Ovary (tissue), 3 donors: ENCODE data around the gene TRIP12.

Experiments
- EP300 ChIP-seq: sonication (generic); formaldehyde crosslinking; IDR thresholded peaks from one replicate; pipeline ENCODE4 v1.6.1; 2017; ENCODE audit warnings: antibody characterized with exemption
- POLR2A ChIP-seq: fragments of 450-650 bp; IDR thresholded peaks from one replicate; pipeline ENCODE4 v1.6.1; 2017; ENCODE audit warnings: antibody characterized with exemption, mild to moderate bottlenecking, moderate library complexity
- TF ChIP-seq, protein P1 (sequence below), 3 donors: fragments of 450-650 bp in 2 of 3; fragments of 200-600 bp in 1 of 3; IDR thresholded peaks; one replicate each; pipeline versions ENCODE4 v1.5.1 to v1.8.0; 2016 to 2022; ENCODE audit warnings: antibody characterized with exemption in 3 of 3, mild to moderate bottlenecking in 1 of 3
- donor health status: DM: no; HTN: no; CAD: no.

DNA sequence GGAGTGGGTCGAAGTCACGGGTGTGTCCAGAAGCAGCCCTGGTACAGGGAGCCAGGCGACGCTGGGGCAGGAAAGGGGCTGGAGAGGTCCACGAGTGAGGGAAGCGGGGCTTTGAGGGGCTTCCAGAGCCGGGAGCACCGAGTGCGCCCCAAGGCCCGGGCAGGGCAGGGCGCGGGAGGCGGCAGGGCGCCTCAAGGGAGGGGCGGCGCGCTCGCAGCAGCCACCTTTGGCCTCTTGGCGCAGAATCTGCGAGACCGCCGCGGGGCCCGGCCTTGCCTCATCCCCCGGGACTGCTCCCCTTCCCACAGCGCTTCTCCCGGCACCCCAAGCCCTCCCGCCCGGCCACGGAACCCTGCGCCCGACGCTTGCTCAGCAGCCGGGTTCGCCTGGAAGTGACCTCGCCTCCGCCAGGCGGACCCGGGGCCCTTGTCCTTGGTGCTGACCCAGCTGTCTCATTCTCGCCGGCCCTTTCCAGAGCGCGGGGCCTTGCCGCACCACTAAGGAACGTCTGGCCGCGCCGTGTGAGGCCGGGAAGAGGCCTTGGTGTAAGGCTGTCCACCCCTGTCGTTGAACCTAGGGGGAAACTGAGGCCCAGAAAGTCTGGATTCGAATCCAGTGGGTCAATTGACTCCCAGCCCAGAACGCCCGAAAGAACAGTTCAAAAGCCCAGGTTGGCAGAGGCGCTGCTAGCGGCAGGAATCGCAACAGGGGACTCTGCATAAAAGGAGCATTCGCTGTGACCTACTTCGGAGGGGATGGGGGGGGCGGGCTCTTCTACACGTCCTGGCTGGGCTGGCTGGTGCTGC is 206.9 kb downstream of the TRIP12 start:
- TF ChIP-seq POLR2A (no peak), EP300 (no peak)
- TF ChIP-seq, protein P1, sequence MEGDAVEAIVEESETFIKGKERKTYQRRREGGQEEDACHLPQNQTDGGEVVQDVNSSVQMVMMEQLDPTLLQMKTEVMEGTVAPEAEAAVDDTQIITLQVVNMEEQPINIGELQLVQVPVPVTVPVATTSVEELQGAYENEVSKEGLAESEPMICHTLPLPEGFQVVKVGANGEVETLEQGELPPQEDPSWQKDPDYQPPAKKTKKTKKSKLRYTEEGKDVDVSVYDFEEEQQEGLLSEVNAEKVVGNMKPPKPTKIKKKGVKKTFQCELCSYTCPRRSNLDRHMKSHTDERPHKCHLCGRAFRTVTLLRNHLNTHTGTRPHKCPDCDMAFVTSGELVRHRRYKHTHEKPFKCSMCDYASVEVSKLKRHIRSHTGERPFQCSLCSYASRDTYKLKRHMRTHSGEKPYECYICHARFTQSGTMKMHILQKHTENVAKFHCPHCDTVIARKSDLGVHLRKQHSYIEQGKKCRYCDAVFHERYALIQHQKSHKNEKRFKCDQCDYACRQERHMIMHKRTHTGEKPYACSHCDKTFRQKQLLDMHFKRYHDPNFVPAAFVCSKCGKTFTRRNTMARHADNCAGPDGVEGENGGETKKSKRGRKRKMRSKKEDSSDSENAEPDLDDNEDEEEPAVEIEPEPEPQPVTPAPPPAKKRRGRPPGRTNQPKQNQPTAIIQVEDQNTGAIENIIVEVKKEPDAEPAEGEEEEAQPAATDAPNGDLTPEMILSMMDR (IDR thresholded peaks at IDR 0.05): no peak
